Measurements from ENCODE around the gene IL25.

The IL25 gene

GRCh38 chr14:23327947-23328744 is 44.5 kb upstream of the IL25 start:
- H3K36me3 ChIP-seq: peaks cover 19% of the 10 kb centered on the region
- no peaks in the 10 kb centered on the region for H3K9me3 ChIP-seq
- H3K27me3 ChIP-seq: peaks cover 5% of the 10 kb centered on the region
- peak; percentile 66 for DNase-seq
- TF ChIP-seq CTCF (IDR thresholded peaks at IDR 0.05; ENCODE audit: low read depth, low read length): peak; percentile 92
- no peak overlapping the region for H3K4me3 ChIP-seq (ENCODE audit: low read depth, low read length)
- H3K4me1 ChIP-seq: no peaks in the 10 kb centered on the region; the same call in 1 of the 2 replicates

- DNase-seq: no peak
- Histone ChIP-seq H3K27me3 (peaks cover 15% of the 10 kb centered on the region), H3K4me1 (no peaks in the 10 kb centered on the region), H3K36me3 (no peaks in the 10 kb centered on the region), H3K9me3 (no peaks in the 10 kb centered on the region; the same call in 1 of the 2 replicates), H3K4me3 (ENCODE audit: low read depth, low read length) (no peak overlapping the region)
- no peak for TF ChIP-seq CTCF (IDR thresholded peaks at IDR 0.05; ENCODE audit: low read depth, low read length)
Observed at GRCh38 chr14:23335623-23336022, 37.0 kb upstream of the IL25 start.

- Histone ChIP-seq H3K27me3 (peaks cover 11% of the 10 kb centered on the region; the same call in 1 of the 2 replicates), H3K9me3 (no peaks in the 10 kb centered on the region; the same call in 1 of the 2 replicates), H3K4me3 (ENCODE audit: low read depth, low read length) (no peak overlapping the region), H3K4me1 (no peaks in the 10 kb centered on the region), H3K36me3 (no peaks in the 10 kb centered on the region)
- no peak for DNase-seq
- TF ChIP-seq CTCF (IDR thresholded peaks at IDR 0.05; ENCODE audit: low read depth, low read length): no peak
Observed at GRCh38 chr14:23339506-23340268, 32.9 kb upstream of the IL25 start.

- H3K9me3 ChIP-seq: no peaks in the 10 kb centered on the region; the same call in 1 of the 2 replicates
- no peaks in the 10 kb centered on the region; the same call in 1 of the 2 replicates for H3K27me3 ChIP-seq
- H3K4me3 ChIP-seq (ENCODE audit: low read depth, low read length): no peak overlapping the region
- H3K36me3 ChIP-seq: no peaks in the 10 kb centered on the region
- peak; percentile 22; the same call in 1 of the 2 replicates for TF ChIP-seq CTCF (IDR thresholded peaks at IDR 0.05; ENCODE audit: low read depth, low read length)
- H3K4me1 ChIP-seq: no peaks in the 10 kb centered on the region
- DNase-seq: no peak
Observed at GRCh38 chr14:23344481-23344880, 28.1 kb upstream of the IL25 start.

GRCh38 chr14:23345987-23346692 is 26.5 kb upstream of the IL25 start:
- Histone ChIP-seq H3K36me3 (no peaks in the 10 kb centered on the region), H3K9me3 (no peaks in the 10 kb centered on the region), H3K4me1 (no peaks in the 10 kb centered on the region), H3K27me3 (no peaks in the 10 kb centered on the region; the same call in 1 of the 2 replicates), H3K4me3 (ENCODE audit: low read depth, low read length) (no peak overlapping the region)
- peak; percentile 10; the same call in 1 of the 2 replicates for TF ChIP-seq CTCF (IDR thresholded peaks at IDR 0.05; ENCODE audit: low read depth, low read length)
- no peak for DNase-seq

Measured in BE2C (cell line).